Hematopoietic multipotent progenitor cell treated with erythropoietin and hydrocortisone succinate and interleukin-3 and kit ligand, for 15 days (in vitro differentiated cells): Measurements from ENCODE around the gene SPHKAP.
"Not testable (repeated sequence)": the region's sequence is repeated elsewhere in the genome, so short reads cannot be mapped to it uniquely, and the experiment has no call there.

Source experiments
- DNase-seq: peaks from one replicate; pipeline ENCODE4 v3.0.0-alpha.2; 2015; ENCODE audit warnings: low spot score

Gene SPHKAP

GRCh38 chr2:228181098-228182019 lies at the start of gene SPHKAP:
SPHKAP (minus strand) TSS chr2:228181687; CDS start chr2:228181598, 89 bp downstream.
- no peak for DNase-seq

DNA sequence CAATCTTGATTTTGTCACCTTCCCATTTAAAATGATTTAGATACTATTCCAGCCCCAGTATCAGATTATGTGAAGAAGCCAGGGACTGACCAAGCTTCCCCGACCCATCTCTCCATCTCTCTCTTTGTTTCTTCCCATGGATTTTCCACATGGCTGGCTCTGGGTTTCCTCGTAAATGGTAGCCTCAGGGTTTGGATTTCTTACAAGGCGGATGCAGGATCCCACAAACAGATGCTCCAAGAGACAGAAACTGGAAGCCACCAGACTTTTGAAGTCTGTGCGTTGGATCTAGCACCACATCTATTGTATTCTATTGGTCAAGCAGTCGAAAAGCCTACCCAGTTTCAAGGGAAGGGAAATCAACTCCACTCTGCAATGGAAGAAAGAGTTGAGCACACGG lies 46.0 kb upstream of the SPHKAP start:
- DNase-seq = no peak

- no peak for DNase-seq
Measured at GRCh38 chr2:228224410-228224809, 42.9 kb upstream of the SPHKAP start.

DNA sequence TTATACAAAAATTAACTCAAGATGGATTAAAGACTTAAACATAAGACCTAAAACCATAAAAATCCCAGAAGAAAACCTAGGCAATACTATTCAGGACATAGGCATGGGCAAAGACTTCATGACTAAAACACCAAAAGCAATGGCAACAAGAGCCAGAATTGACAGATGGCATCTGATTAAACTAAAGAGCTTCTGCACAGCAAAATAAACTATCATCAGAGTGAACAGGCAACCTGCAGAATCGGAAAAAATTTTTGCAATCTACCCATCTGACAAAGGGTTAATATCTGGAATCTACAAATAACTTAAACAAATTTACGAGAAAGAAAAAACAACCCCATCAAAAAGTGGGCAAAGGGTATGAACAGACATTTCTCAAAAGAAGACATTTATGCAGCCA lies 37.1 kb upstream of the SPHKAP start:
- not testable (repeated sequence) for DNase-seq

DNA sequence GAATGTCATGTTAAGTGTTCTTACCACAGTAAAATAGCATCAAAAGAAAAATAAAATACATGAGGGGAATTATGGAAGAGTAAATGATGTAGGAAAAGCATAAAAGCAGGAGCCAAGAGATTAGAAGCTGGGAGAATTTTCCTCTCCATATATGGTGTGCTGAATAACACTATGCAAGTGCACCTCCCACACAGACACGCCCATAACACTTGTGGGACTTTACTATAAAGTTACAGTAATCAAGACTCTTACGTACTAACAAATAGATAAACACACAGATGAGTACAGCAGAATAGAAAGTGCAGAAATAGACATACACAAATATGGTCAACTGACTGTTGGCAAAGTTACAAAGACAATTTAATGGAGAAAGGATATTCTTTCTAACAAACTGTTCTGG lies 16.0 kb upstream of the SPHKAP start:
- no peak for DNase-seq

GRCh38 chr2:228180181-228181097 lies 1.0 kb downstream of the SPHKAP start:
- no peak for DNase-seq

GRCh38 chr2:228167290-228167689 lies 14.2 kb downstream of the SPHKAP start:
- DNase-seq = no peak

GRCh38 chr2:228164718-228165117 lies 16.8 kb downstream of the SPHKAP start:
- no peak for DNase-seq

GRCh38 chr2:228157841-228158240 lies 23.6 kb downstream of the SPHKAP start:
- DNase-seq = no peak

DNA sequence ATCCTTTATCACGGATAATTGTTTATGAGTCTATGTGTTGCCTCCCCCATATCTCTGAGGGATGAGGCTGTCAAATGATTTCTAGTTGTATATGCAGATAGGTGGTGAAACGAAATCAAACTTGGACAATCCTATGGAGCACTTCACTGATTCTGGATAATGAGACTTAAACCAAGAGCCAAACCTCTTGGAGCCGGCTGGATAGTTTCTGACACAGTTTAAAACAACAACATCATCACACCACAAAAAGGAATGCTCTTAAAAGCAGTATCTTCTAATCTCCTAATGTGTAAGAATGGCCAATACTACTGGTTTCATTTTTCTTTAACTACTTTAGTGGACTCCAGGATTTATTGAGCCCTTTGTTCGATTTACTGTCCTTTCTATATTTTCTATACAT lies 36.5 kb downstream of the SPHKAP start:
- no peak for DNase-seq

DNA sequence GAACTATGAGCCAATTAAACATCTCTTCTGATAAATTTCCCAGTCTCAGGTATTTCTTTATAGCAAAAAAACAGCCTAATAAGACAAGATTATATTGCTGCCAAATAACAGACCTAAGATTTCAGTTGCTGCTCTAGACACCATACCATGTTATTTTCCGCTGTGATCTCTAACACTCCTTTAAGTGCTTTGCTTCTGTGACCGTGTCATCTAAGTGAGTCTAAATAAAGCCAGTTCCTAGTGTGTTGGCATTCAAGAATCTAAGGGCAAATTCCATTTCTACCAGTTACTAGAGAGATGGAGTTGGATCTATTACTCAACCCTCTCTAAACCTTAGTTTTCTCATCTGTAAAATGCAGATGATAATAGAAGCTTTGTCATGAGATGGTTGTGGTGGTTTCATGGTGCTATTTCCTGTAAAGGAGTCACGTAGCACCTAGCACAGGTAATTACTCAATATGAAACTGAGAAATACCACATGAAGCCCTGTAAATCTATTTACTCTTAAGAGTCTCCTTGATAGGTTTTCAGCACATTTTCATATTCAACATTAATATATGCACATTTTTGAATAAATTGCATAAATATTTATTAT lies 40.5 kb downstream of the SPHKAP start:
- no peak for DNase-seq

- no peak for DNase-seq
Measured at GRCh38 chr2:228136027-228136426, 45.5 kb downstream of the SPHKAP start.

GRCh38 chr2:228135300-228135699 lies 46.2 kb downstream of the SPHKAP start:
- no peak for DNase-seq

- no peak for DNase-seq
Measured at GRCh38 chr2:228131833-228132232, 49.7 kb downstream of the SPHKAP start.

GRCh38 chr2:228126401-228126800 lies 55.1 kb downstream of the SPHKAP start:
- no peak for DNase-seq

- DNase-seq = no peak
Measured at GRCh38 chr2:228118940-228119339, 62.5 kb downstream of the SPHKAP start.

GRCh38 chr2:228107846-228108245 lies 73.6 kb downstream of the SPHKAP start:
- DNase-seq = no peak

GRCh38 chr2:228105526-228106250 lies 75.8 kb downstream of the SPHKAP start:
- no peak for DNase-seq

GRCh38 chr2:228104215-228104614 lies 77.3 kb downstream of the SPHKAP start:
- no peak for DNase-seq

DNA sequence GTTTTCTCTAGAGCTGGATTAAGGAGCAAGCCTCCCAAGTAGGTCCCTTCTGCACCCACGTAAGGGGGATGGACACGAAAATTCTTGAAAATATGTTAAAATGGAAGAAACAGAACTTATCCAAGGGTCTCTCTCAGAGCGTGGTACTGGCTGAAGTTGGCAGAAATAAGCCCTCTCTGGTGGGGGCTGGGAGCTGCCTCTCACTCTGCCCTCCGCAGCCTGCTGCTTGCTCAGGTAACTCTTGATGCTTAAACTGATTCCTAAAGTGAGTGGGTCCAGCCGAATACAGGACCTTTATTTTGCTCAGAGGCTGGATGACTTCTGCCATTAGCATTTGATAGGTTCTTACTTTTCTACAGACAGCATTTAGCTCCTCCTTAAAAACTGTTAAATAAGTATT lies 78.1 kb downstream of the SPHKAP start:
- no peak for DNase-seq

DNA sequence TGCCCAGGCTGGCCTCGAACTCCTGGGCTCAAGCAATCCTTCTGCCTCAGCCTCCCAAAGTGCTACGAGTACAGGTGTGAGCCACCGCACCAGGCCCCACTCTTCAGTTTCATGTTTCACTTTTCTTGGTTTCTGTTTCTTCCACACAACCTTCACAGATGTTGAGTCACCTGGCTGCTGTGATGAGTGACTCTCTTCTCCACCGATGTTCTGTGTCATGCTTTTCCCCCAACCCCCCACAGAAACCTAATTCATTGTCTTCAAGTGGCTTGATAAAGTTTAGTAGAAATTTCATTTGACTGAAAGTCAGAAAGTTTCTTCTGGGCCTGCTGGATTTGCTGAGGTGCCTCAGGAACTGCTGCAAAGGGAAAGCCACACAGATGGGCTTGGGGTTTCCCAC lies 78.5 kb downstream of the SPHKAP start:
- no peak for DNase-seq
